Stimulated activated CD8-positive, alpha-beta memory T cell treated with anti-CD3 and anti-CD28 coated beads, Interleukin-7, amount 100 ng/mL, for 1 hour (primary cell): ENCODE results near the gene SART1.
"Not testable (repeated sequence)": the region's sequence is repeated elsewhere in the genome, so short reads cannot be mapped to it uniquely, and the experiment has no call there.

Experiments
- DNase-seq, 2 donors: peaks; one replicate each; pipeline ENCODE4 v3.0.0-alpha.2; 2020; ENCODE audit warnings: low read depth in 2 of 2

The SART1 gene

DNA sequence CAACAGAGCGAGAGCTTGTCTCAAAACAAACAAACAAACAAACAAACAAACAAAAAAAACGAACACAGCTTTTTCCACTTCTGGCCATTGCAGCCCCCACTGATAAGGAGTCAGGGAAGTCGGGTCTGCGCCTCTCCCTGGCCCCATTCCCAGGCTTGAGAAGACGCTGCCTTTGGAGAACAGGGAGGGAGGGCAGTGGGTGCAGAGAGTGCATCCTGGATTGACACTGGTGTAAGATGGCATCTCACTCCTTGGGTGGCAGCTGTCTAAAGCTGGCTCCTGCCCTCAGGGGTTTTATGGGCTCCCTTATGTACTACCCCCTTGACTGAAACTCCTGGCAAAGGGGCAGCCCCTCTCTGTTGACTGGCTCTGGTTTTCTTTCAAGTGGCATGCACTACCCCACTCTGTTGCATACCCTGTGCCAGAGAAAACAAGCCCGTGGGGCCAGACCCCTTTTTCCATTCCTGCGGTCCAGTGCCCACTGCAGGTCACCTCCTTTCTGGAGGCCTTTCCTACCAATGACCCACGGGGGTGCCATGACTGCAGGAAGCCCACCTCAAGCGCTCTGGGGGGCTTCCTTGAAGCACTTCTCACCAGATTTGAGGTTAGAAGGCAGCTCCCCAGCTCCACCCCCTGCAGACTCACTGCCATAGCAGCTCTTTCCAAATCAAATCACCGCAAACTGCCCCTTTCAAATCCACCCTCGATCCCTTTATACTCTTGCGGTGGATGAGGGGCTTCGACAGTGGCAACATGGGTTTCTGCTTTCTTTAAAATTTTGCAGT is 29.6 kb upstream of the SART1 start:
- no peak for DNase-seq

GRCh38 chr11:65932558-65932919 is 29.0 kb upstream of the SART1 start:
- DNase-seq = no peak

- DNase-seq = no peak
These were observed 27.5 kb upstream of the SART1 start for GRCh38 chr11:65934014-65934413.

GRCh38 chr11:65937766-65938165 is 23.8 kb upstream of the SART1 start:
- no peak for DNase-seq

DNA sequence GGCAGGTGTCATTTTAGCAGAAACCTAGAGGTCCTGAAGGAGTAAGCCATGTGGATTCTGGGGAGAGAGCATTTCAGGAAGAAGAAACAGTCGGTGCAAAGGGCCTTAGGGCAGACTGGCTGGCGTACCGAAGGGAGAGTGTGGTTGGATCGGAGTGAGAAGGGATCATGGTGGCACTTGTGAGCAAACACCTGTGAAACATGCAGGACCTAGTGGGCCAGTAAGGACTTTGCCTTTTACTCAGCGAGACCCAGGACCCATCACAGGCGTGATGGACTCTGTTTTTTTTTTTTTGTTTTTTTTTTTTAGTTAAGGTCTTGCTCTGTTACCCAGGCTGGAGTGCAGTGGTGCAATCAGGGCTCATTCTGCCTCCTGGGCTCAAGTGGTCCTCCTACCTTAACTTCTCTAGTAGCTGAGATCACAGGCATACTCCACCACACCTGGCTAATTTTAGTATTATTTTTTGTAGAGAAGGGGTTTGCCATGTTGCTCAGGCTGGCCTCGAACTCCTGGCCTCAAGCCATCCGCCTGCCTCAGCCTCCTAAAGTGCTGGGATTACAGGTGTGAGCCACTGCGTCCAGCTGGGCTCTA is 19.7 kb upstream of the SART1 start:
- no peak for DNase-seq

- no peak for DNase-seq
These were observed 19.0 kb upstream of the SART1 start for GRCh38 chr11:65942531-65942930.

DNA sequence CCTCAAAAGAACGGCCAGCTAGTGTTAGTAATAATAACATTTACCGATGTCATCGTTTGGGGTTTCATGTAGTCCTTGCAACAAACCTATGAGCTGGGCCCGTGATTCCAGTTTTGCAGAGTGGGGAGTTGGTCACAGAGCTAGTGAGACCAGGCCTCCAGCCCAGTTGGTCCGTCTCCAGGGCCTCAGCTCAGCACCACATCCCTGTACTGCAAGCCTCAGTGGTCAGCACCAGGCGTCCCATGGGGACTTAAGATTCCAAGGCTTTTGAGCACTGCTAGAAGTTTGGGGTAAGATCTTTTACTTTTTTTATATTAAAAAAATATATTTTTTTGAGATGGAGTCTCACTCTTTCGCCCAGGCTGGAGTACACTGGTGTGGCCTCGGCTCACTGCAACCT is 17.3 kb upstream of the SART1 start:
- no peak for DNase-seq

DNA sequence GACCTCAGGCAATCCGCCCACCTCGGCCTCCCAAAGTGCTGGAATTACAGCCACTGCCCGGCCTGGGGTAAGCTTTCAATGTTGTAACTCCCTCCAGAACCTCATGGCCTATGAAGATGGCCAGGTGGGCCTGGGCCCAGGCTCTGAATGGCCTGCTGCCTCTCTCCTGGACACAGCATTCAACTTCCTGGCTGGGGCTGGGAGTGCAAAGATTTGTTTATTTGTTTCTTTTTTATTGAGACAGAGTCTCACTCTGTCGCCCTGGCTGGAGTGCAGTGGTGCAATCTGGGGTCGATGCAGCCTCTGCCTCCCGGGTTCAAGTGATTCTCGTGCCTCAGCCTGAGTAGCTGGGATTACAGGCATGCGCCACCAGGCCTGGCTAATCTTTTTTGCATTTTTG is 16.8 kb upstream of the SART1 start:
- DNase-seq = no peak

GRCh38 chr11:65945430-65945911 is 16.1 kb upstream of the SART1 start, which contains the start of gene TSGA10IP:
Gene TSGA10IP, plus strand, starts transcription at chr11:65945480. Its CDS starts 196 bp downstream, at chr11:65945676.
- DNase-seq = no peak

GRCh38 chr11:65945941-65946558 is 15.5 kb upstream of the SART1 start:
- DNase-seq = no peak

DNA sequence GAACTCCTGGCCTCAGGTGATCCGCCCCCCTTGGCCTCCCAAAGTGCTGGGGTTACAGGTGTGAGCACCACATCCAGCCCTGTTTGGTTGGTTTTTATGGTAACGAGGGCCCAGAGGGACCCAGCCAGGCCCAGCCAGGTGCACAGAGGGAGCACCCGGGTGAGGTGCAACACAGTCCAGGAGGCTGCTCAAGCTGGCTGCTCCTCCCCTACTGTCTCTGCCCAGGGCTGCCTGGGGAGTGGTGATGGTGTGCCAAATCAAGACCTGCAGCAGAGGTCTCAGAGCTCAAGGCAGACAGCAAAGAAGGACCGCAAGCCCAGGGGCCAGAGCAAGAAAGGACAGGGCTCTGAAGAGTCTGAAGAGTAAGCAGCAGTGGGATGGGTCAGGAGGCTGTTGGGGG is 14.9 kb upstream of the SART1 start:
- DNase-seq = no peak

DNA sequence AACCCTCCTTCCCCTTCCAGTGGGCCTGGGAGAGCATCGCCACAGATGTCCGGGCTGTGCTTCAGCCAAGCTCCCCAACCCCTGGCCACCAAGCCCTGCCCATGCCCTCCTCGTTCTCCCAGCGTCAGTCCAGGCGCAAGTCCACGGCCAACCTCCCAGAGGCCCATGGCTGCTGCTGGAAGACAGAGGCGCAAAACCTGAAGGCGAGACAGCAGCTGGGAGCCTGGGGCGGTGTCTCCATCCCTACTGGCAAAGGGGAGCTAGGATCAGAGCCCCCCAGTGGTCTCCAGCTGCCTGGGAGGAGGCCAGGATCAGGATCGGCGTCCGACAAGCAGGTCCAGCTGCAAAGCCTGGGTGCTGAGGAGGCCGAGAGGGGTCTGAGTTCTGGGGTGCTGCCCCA is 14.4 kb upstream of the SART1 start:
- no peak for DNase-seq

DNA sequence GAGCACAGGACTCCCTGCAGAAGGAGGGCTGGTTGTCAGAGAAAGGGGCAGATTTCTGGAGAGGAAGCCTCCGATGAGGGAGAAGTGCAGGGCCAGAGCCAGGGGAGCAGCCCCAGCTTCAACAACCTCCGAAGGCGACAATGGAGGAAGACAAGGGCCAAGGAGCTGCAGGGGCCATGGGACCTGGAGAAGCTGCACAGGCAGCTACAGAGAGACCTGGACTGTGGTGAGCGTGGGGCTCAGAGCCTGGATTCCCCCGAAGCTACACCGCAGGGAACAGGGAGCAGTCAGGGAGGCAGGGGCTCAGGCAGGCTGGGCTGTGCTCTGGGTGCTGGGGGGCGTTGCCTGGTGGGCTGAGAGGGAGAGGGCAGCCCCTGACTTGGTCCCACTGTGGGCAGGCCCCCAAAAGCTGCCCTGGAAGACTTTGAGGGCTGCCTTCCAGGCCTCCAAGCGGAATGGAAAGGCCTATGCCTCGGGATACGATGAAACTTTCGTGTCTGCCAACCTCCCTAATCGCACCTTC is 13.9 kb upstream of the SART1 start:
- no peak for DNase-seq

GRCh38 chr11:65950711-65951110 is 10.8 kb upstream of the SART1 start:
- not testable (repeated sequence) for DNase-seq

GRCh38 chr11:65951641-65952040 is 9.9 kb upstream of the SART1 start:
- not testable (repeated sequence) for DNase-seq

GRCh38 chr11:65952052-65952521 is 9.4 kb upstream of the SART1 start:
- no peak for DNase-seq

DNA sequence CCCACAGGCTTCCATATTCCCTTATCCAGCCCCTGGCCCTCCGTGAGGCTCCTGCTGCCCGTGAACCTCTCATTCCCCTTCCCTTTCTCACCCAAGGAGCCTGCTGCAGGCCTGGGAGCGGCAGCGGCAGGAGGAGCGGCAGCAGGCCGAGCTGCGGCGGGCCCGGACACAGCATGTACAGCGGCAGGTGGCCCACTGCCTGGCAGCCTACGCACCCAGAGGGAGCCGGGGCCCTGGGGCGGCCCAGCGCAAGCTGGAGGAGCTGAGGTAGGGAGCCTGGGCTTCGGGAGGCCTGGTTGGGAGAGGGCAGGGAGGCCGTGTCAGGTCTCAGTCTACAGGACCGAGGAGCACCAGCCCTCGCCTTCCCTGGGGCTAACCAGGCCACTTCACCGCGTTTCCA is 8.1 kb upstream of the SART1 start:
- no peak for DNase-seq

DNA sequence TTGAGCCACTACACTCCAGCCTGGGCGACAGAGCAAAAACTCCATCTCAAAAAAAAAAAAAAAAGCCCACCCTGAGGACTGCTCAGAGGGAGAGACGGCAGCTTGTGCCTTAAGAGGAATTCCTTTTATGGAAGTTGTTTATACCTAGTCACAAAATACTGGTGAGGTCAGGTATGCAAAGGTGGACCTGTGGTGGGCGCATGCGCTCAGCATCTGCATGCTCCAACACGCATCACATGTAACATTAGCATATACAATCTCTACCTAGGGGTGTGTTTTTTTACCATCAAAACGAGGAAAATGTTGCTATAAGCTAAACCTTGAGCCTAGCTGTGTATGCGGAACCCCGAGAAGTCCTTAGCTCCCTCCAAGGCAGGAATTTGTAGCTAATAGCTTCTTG is 6.8 kb upstream of the SART1 start:
- no peak for DNase-seq

DNA sequence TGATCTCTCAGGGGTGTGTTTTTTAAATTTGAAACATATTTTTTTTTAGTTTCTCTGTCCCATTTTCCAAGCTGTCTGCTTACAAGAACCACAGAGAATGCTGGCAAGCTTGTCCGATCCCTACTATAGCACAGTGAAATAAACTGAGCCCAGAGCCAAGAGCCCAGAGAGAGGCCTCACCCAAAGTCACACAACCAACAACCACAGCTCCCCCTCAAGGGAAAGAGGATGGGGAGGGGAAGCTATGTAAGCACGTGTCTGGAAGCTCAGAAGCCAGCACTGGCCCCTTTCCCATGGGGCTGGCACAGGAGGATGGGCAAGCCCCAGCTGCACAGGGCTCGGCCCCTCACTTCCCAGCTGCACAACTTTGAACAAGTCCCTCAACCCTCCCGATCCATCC is 3.2 kb upstream of the SART1 start:
- DNase-seq = no peak

DNA sequence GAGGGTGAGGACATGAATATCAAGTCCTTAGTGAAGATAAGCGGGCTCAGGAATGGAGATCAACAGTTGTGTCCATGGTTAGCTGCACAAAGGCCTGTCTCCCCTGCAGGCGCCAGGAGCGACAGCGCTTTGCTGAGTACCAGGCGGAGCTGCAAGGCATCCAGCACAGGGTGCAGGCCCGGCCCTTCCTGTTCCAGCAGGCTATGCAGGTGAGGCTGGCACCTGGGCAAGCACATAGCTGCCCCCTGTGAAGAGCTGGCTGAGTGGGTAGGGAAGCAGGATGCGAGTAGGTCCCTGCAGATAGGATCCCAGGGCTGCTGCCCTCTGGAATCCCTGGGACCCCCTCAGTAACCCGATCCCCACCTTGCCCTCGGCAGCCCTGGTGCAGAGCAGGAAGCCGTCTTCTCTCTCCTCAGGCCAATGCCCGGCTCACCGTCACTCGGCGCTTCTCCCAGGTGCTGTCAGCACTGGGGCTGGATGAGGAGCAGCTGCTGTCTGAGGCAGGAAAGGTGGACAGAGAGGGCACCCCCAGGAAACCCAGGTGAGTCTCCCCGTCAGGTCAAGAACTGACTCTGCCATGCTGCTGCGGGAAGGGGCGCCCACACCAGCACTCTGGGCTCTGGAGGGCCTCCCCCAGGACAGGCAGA is 2.6 kb upstream of the SART1 start:
- no peak for DNase-seq

- DNase-seq = no peak
These were observed 689 bp upstream of the SART1 start for GRCh38 chr11:65960824-65961266.

- no peak for DNase-seq
These were observed 619 bp downstream of the SART1 start for GRCh38 chr11:65962141-65962564.
